Measurements from ENCODE around the gene EYA2. TPM values are rescaled to one million over a fixed set of nuclear protein-coding genes. Genes with fewer than 3 reads are reported as not detected.

The EYA2 gene
- total RNA-seq, 3 donors from 2014 or later (not counting 1 experiment from before 2014, with no cell fraction given): 0.30 TPM; not detected in 2

DNA sequence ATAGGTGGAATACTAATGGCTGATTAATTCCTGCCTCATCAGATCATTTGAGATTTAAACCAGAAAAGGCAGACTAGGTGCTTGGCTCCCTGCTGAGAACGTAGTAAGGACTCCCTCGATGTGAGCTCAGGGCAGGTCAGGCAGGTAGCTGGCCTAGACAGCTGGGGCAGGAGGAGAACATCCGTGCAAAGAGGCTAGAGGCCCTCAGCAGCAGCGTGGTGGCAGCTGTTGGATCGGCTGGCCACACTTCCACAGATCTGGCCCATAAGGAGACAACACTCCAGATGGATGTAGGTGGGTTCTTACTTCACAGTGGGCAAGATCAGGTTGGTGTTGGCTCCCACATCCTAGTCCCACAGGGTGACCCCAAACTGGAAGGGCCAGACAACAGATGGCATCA, 38.5 kb downstream of the EYA2 start:
- Histone ChIP-seq H3K4me1 (ENCODE audit: control insufficient read depth, insufficient read depth, low read length) (no peaks in the 10 kb centered on the region), H3K9me3 (ENCODE audit: control insufficient read depth, insufficient read depth, low read length) (no peaks in the 10 kb centered on the region), H3K27me3 (ENCODE audit: control insufficient read depth, insufficient read depth, low read length) (no peaks in the 10 kb centered on the region), H3K36me3 (ENCODE audit: control insufficient read depth, insufficient read depth, low read length) (no peaks in the 10 kb centered on the region), H3K27ac (ENCODE audit: low read length) (no peak overlapping the region), H3K4me3 (ENCODE audit: low read length) (no peak overlapping the region)
- 73% methylated on average over 5 of the region's 5 CpGs for WGBS (ENCODE audit: insufficient coverage)
- H3K9me3 Mint-ChIP-seq: no peaks in the 10 kb centered on the region
- ATAC-seq: no peak
- intact Hi-C loops (cut with micrococcal nuclease): no loop called here
- H3K36me3 Mint-ChIP-seq: no peaks in the 10 kb centered on the region
- TF ChIP-seq, protein P1, sequence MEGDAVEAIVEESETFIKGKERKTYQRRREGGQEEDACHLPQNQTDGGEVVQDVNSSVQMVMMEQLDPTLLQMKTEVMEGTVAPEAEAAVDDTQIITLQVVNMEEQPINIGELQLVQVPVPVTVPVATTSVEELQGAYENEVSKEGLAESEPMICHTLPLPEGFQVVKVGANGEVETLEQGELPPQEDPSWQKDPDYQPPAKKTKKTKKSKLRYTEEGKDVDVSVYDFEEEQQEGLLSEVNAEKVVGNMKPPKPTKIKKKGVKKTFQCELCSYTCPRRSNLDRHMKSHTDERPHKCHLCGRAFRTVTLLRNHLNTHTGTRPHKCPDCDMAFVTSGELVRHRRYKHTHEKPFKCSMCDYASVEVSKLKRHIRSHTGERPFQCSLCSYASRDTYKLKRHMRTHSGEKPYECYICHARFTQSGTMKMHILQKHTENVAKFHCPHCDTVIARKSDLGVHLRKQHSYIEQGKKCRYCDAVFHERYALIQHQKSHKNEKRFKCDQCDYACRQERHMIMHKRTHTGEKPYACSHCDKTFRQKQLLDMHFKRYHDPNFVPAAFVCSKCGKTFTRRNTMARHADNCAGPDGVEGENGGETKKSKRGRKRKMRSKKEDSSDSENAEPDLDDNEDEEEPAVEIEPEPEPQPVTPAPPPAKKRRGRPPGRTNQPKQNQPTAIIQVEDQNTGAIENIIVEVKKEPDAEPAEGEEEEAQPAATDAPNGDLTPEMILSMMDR (IDR thresholded peaks at IDR 0.05): no peak
- no peak overlapping the region for H3K4me3 Mint-ChIP-seq
- no peak for DNase-seq
- no peak overlapping the region for H3K27ac Mint-ChIP-seq
- peaks cover 5 to 37% of the 10 kb centered on the region in 2 donors for H3K27me3 Mint-ChIP-seq (ENCODE audit: low read depth in 2 of 2)
- H3K4me1 Mint-ChIP-seq: no peaks in the 10 kb centered on the region

DNA sequence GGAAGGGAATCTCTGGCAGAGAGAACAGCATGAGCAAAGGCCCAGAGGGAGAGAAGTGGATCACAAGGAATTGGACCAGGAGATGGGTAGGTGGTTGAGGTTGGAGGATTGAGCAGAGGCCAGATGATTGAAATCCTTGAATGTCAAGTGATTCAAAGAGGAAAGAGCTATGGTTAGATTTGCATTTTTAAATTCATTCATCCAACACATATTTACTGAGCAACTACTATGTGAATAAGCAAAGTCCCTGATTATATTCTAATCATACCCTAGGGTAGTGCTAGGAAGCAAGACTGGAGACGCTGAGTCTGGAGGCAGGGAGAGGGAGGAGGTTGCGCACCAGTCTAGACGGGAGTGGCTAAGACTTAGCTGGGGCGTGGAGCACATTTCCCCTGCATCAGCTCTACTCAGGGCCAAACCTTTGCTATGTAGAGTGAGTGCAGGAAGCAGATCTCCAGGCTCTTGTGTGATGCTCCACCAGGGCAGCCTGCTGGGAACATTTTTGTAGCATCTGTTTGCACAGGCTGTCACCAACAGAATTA, 40.2 kb downstream of the EYA2 start:
- intact Hi-C loops (cut with micrococcal nuclease): no loop called here
- Histone ChIP-seq H3K27me3 (ENCODE audit: control insufficient read depth, insufficient read depth, low read length) (no peaks in the 10 kb centered on the region), H3K4me1 (ENCODE audit: control insufficient read depth, insufficient read depth, low read length) (no peaks in the 10 kb centered on the region), H3K9me3 (ENCODE audit: control insufficient read depth, insufficient read depth, low read length) (no peaks in the 10 kb centered on the region), H3K4me3 (ENCODE audit: low read length) (no peak overlapping the region), H3K36me3 (ENCODE audit: control insufficient read depth, insufficient read depth, low read length) (no peaks in the 10 kb centered on the region), H3K27ac (ENCODE audit: low read length) (no peak overlapping the region)
- no peaks in the 10 kb centered on the region for H3K4me1 Mint-ChIP-seq
- TF ChIP-seq, protein P1 (IDR thresholded peaks at IDR 0.05): no peak
- H3K36me3 Mint-ChIP-seq: no peaks in the 10 kb centered on the region
- H3K4me3 Mint-ChIP-seq: no peak overlapping the region
- no peak overlapping the region for H3K27ac Mint-ChIP-seq
- 88% methylated on average over 4 of the region's 4 CpGs for WGBS (ENCODE audit: insufficient coverage)
- peaks cover 7 to 20% of the 10 kb centered on the region in 2 donors for H3K27me3 Mint-ChIP-seq (ENCODE audit: low read depth in 2 of 2)
- no peaks in the 10 kb centered on the region for H3K9me3 Mint-ChIP-seq
- ATAC-seq (no peak), DNase-seq (no peak)

DNA sequence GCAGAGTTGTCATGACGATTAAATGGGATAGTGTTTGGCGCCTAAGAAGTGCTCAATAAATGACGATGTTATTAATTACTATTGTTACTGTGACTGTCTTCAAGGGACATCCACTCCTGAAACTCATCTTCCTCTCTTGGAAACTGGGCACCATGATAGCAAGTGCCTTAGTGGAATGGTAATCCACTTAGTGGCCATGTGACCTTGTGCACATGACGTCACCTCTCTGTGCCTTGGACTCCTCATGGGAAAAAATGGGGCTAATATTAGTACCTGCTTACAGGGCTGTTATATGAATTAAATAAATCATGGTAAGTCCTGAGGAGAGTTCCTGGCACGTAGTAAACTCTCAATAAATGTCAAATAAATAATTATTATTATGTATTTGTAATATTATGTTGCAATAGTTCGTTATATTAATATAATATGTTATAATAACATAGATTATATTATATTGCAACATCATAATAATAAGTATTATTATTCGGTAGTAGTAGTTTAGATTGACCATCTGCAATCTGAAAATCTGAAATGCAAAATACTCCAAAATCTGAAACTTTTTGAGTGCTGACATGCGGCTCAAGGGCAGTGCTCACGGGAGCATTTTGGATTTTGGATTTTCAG, 40.9 kb downstream of the EYA2 start:
- intact Hi-C loops (cut with micrococcal nuclease): no loop called here
- 90% methylated on average over 7 of the region's 9 CpGs for WGBS (ENCODE audit: insufficient coverage)
- no peaks in the 10 kb centered on the region for H3K27me3 ChIP-seq (ENCODE audit: control insufficient read depth, insufficient read depth, low read length)
- H3K4me3 ChIP-seq (ENCODE audit: low read length): no peak overlapping the region
- Mint-ChIP-seq H3K9me3 (no peaks in the 10 kb centered on the region), H3K27ac (no peak overlapping the region), H3K4me3 (no peak overlapping the region), H3K36me3 (no peaks in the 10 kb centered on the region), H3K27me3 (ENCODE audit: low read depth in 2 of 2) (peaks cover 7 to 13% of the 10 kb centered on the region in 2 donors), H3K4me1 (no peaks in the 10 kb centered on the region)
- H3K27ac ChIP-seq (ENCODE audit: low read length): no peak overlapping the region
- no peak for DNase-seq
- H3K4me1 ChIP-seq (ENCODE audit: control insufficient read depth, insufficient read depth, low read length): no peaks in the 10 kb centered on the region
- no peaks in the 10 kb centered on the region for H3K9me3 ChIP-seq (ENCODE audit: control insufficient read depth, insufficient read depth, low read length)
- H3K36me3 ChIP-seq (ENCODE audit: control insufficient read depth, insufficient read depth, low read length): no peaks in the 10 kb centered on the region
- TF ChIP-seq, protein P1 (IDR thresholded peaks at IDR 0.05): no peak
- ATAC-seq: no peak

All from natural killer cell (primary cell).